Peyer's patch (tissue), 4 donors: ENCODE data around the gene C1orf122. TPM values are rescaled to one million over a fixed set of nuclear protein-coding genes. Genes with fewer than 3 reads are reported as not detected.

ENCODE experiments used
- DNase-seq, 3 donors: peaks; one replicate each; pipeline ENCODE4 v3.0.0-alpha.2; 2017 to 2019
- H3K27ac ChIP-seq, 4 donors: fragments of 200-600 bp; sonication (generic); one replicate each; pipeline ENCODE4 v1.5.1; 2016 to 2019
- H3K27me3 ChIP-seq, 2 donors: fragments of 200-600 bp; sonication (generic); one replicate each; pipeline ENCODE4 v1.5.1; 2019
- H3K36me3 ChIP-seq, 3 donors: fragments of 200-600 bp; sonication (generic); one replicate each; pipeline ENCODE4 v1.5.1; 2016 to 2019
- H3K4me1 ChIP-seq, 4 donors: fragments of 200-600 bp; sonication (generic); one replicate each; pipeline ENCODE4 v1.5.1; 2016 to 2019
- H3K4me3 ChIP-seq, 4 donors: fragments of 200-600 bp; sonication (generic); 1 replicate in 3 of 4; 2 replicates in 1 of 4; pipeline ENCODE4 v1.5.1; 2016 to 2019; ENCODE audit warnings: mild to moderate bottlenecking in 1 of 4
- H3K9me3 ChIP-seq, 4 donors: fragments of 200-600 bp; sonication (generic); one replicate each; pipeline ENCODE4 v1.5.1; 2016 to 2019; ENCODE audit warnings: mild to moderate bottlenecking in 1 of 4
- POLR2A ChIP-seq, 2 donors: fragments of 450-650 bp; IDR thresholded peaks; one replicate each; pipeline ENCODE4 v1.5.1; 2017; ENCODE audit warnings: antibody characterized with exemption in 2 of 2, mild to moderate bottlenecking in 2 of 2, moderate library complexity in 2 of 2
- total RNA-seq, 4 donors: library from RNA; depleted of rRNA; stranded (reverse); fragments of >200 nt; gene quantifications; one replicate each; pipeline ENCODE4 v1.1.0, GENCODE V29; 2016
- TF ChIP-seq, protein P1 (sequence below), 6 experiments: fragments of 450-650 bp in 4 of 6; fragments of 200-600 bp in 2 of 6; sonication (generic) in 1 of 6; IDR thresholded peaks; one replicate each; pipeline ENCODE4 v1.5.1; 2017 to 2019; ENCODE audit warnings: antibody characterized with exemption in 6 of 6, mild to moderate bottlenecking in 3 of 6, moderate library complexity in 1 of 6

The C1orf122 gene
- total RNA-seq, 4 donors from 2014 or later = 27.2 to 178 (median 39.6) TPM

DNA sequence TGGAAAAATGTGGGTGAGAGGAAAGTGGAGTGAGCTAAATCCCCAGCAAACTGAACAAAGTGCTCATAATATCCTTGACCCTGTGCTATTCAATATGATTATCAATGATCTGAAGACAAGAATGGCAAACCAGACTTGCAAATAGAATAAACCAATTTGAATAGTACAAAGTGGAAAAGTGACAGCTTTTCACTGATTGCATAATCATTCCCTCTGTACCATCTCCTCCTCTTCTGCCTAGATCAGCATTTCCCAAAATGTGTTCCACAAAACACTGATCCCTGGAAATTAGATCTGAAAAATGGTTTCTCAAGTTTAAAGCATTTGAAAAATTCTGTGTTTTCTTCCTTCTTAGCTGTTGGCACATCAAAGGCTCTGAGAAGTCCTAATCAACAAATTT lies 43.7 kb downstream of the C1orf122 start:
- no peak for DNase-seq
- Histone ChIP-seq H3K27me3 (no peaks in the 10 kb centered on the region), H3K9me3 (no peaks in the 10 kb centered on the region), H3K4me1 (peaks cover 0 to 36% (median 0%) of the 10 kb centered on the region in 4 donors), H3K27ac (peak overlapping the region in 1 of 4 donors; percentile 3), H3K4me3 (no peak overlapping the region), H3K36me3 (no peaks in the 10 kb centered on the region)
- TF ChIP-seq POLR2A (IDR thresholded peaks at IDR 0.05) = no peak
- TF ChIP-seq, protein P1, sequence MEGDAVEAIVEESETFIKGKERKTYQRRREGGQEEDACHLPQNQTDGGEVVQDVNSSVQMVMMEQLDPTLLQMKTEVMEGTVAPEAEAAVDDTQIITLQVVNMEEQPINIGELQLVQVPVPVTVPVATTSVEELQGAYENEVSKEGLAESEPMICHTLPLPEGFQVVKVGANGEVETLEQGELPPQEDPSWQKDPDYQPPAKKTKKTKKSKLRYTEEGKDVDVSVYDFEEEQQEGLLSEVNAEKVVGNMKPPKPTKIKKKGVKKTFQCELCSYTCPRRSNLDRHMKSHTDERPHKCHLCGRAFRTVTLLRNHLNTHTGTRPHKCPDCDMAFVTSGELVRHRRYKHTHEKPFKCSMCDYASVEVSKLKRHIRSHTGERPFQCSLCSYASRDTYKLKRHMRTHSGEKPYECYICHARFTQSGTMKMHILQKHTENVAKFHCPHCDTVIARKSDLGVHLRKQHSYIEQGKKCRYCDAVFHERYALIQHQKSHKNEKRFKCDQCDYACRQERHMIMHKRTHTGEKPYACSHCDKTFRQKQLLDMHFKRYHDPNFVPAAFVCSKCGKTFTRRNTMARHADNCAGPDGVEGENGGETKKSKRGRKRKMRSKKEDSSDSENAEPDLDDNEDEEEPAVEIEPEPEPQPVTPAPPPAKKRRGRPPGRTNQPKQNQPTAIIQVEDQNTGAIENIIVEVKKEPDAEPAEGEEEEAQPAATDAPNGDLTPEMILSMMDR (IDR thresholded peaks at IDR 0.05) = no peak

DNA sequence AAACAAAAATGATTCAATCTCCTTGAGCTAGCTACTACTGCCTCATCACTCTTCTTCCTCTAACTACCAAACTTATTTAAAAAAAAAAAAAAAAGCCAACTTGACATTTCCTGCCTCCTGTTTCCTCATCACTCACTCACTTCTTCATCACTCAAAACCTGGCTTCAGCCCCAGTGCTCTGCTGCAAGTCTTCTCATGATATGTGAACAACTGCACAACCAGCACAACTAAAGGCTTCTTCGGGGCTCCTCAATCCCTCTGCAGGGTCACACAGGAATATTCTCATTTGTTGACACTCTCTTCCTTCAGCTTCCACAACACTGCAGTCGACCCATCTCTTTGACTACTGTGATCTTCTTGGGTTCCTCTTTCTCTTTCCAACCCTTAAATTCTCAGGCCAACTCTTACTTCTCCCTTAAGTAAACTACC lies 44.2 kb downstream of the C1orf122 start:
- H3K9me3 ChIP-seq = no peaks in the 10 kb centered on the region
- no peak for DNase-seq
- no peak overlapping the region for H3K27ac ChIP-seq
- H3K36me3 ChIP-seq = no peaks in the 10 kb centered on the region
- H3K27me3 ChIP-seq = no peaks in the 10 kb centered on the region
- H3K4me3 ChIP-seq = no peak overlapping the region
- TF ChIP-seq, protein P1 (IDR thresholded peaks at IDR 0.05) = no peak
- no peak for TF ChIP-seq POLR2A (IDR thresholded peaks at IDR 0.05)
- peaks cover 0 to 36% (median 0%) of the 10 kb centered on the region in 4 donors for H3K4me1 ChIP-seq

GRCh38 chr1:37853157-37853556 lies 45.6 kb downstream of the C1orf122 start:
- Histone ChIP-seq H3K27ac (no peak overlapping the region), H3K9me3 (no peaks in the 10 kb centered on the region), H3K4me3 (no peak overlapping the region), H3K27me3 (no peaks in the 10 kb centered on the region), H3K36me3 (peaks cover 0 to 6% (median 0%) of the 10 kb centered on the region in 3 donors), H3K4me1 (peaks cover 0 to 35% (median 0%) of the 10 kb centered on the region in 4 donors)
- DNase-seq = no peak
- TF ChIP-seq, protein P1 (IDR thresholded peaks at IDR 0.05) = no peak
- no peak for TF ChIP-seq POLR2A (IDR thresholded peaks at IDR 0.05)

- no peak for DNase-seq
- Histone ChIP-seq H3K4me3 (no peak overlapping the region), H3K36me3 (peaks cover 0 to 6% (median 0%) of the 10 kb centered on the region in 3 donors), H3K4me1 (peaks cover 0 to 42% (median 5%) of the 10 kb centered on the region in 4 donors), H3K27ac (no peak overlapping the region), H3K9me3 (no peaks in the 10 kb centered on the region), H3K27me3 (no peaks in the 10 kb centered on the region)
- no peak for TF ChIP-seq POLR2A (IDR thresholded peaks at IDR 0.05)
- TF ChIP-seq, protein P1 (IDR thresholded peaks at IDR 0.05) = no peak
These were observed 46.8 kb downstream of the C1orf122 start for GRCh38 chr1:37854406-37854805.

Other genes starting within 250 kb of the C1orf122 start
- gene GNL2, start 211.9 kb upstream of the C1orf122 start, total RNA-seq = 10 to 100 TPM; 27.5 to 56.9 (median 49.9) TPM
- 1 to 10 TPM in 3 of 4 donors, under 1 TPM in 1; 0.35 to 2.5 (median 1.4) TPM for gene RSPO1, start 172.9 kb upstream of the C1orf122 start, total RNA-seq
- gene CDCA8, start 115.3 kb upstream of the C1orf122 start, total RNA-seq = 1 to 10 TPM; 3.1 to 7.4 (median 4.0) TPM
- 10 to 100 TPM in 3 of 4 donors, 1 to 10 TPM in 1; 9.9 to 67.8 (median 58.0) TPM for gene EPHA10, start 42.7 kb upstream of the C1orf122 start, total RNA-seq
- 1 to 10 TPM; 3.3 to 3.8 (median 3.6) TPM for gene MANEAL, start 13.9 kb upstream of the C1orf122 start, total RNA-seq
- gene YRDC, start 418 bp downstream of the C1orf122 start, total RNA-seq = 10 to 100 TPM in 2 of 4 donors, 1 to 10 TPM in 2; 8.1 to 12.9 (median 9.7) TPM
- 1 to 10 TPM; 4.1 to 9.5 (median 8.1) TPM for gene MTF1, start 51.8 kb downstream of the C1orf122 start, total RNA-seq
- gene INPP5B, start 139.3 kb downstream of the C1orf122 start, total RNA-seq = 10 to 100 TPM; 24.7 to 56.9 (median 35.3) TPM
- 100 to 1,000 TPM in 1 of 4 donors, 10 to 100 TPM in 3; 29.9 to 144 (median 36.0) TPM for gene SF3A3, start 182.2 kb downstream of the C1orf122 start, total RNA-seq
- 10 to 100 TPM in 1 of 4 donors, 1 to 10 TPM in 3; 3.3 to 13.2 (median 4.9) TPM for gene FHL3, start 197.7 kb downstream of the C1orf122 start, total RNA-seq
- gene UTP11, start 204.9 kb downstream of the C1orf122 start, total RNA-seq = 10 to 100 TPM in 3 of 4 donors, 1 to 10 TPM in 1; 8.9 to 23.1 (median 18.8) TPM
- not detected for gene POU3F1, start 239.0 kb downstream of the C1orf122 start, total RNA-seq